ENCODE data around the gene ZIC2. TPM values are rescaled to one million over a fixed set of nuclear protein-coding genes. Genes with fewer than 3 reads are reported as not detected.

The ZIC2 gene
- total RNA-seq, 1 donor from 2014 or later = 30.6 TPM

GRCh38 chr13:99988529-99989275 lies 7.1 kb downstream of the ZIC2 start:
- Mint-ChIP-seq H3K4me1 (ENCODE audit: low read depth) (peaks cover 68% of the 10 kb centered on the region), H3K27ac (ENCODE audit: unreplicated experiment) (peak overlapping the region; percentile 97), H3K27me3 (ENCODE audit: low read depth) (no peaks in the 10 kb centered on the region), H3K36me3 (ENCODE audit: low read depth) (peaks cover 12% of the 10 kb centered on the region), H3K9me3 (ENCODE audit: low read depth) (no peaks in the 10 kb centered on the region), H3K4me3 (ENCODE audit: unreplicated experiment) (peak overlapping the region; percentile 65)
- TF ChIP-seq CTCF (IDR thresholded peaks at IDR 0.05) = peak; percentile 11
- no peak for DNase-seq (ENCODE audit: low spot score)

- Mint-ChIP-seq H3K27ac (ENCODE audit: unreplicated experiment) (peak overlapping the region; percentile 96), H3K4me3 (ENCODE audit: unreplicated experiment) (peak overlapping the region; percentile 65), H3K27me3 (ENCODE audit: low read depth) (no peaks in the 10 kb centered on the region), H3K9me3 (ENCODE audit: low read depth) (no peaks in the 10 kb centered on the region), H3K4me1 (ENCODE audit: low read depth) (peaks cover 76% of the 10 kb centered on the region), H3K36me3 (ENCODE audit: low read depth) (peaks cover 4% of the 10 kb centered on the region)
- no peak for DNase-seq (ENCODE audit: low spot score)
- TF ChIP-seq CTCF (IDR thresholded peaks at IDR 0.05) = no peak
Measured at GRCh38 chr13:99989276-99990125, 7.9 kb downstream of the ZIC2 start.

- no peak for DNase-seq (ENCODE audit: low spot score)
- Mint-ChIP-seq H3K27ac (ENCODE audit: unreplicated experiment) (peak overlapping the region; percentile 96), H3K4me3 (ENCODE audit: unreplicated experiment) (peak overlapping the region; percentile 41), H3K27me3 (ENCODE audit: low read depth) (peaks cover 6% of the 10 kb centered on the region), H3K9me3 (ENCODE audit: low read depth) (no peaks in the 10 kb centered on the region), H3K36me3 (ENCODE audit: low read depth) (peaks cover 3% of the 10 kb centered on the region), H3K4me1 (ENCODE audit: low read depth) (peaks cover 83% of the 10 kb centered on the region)
- TF ChIP-seq CTCF (IDR thresholded peaks at IDR 0.05) = no peak
Measured at GRCh38 chr13:99990126-99990977, 8.8 kb downstream of the ZIC2 start.

- Mint-ChIP-seq H3K27me3 (ENCODE audit: low read depth) (peaks cover 10% of the 10 kb centered on the region), H3K4me1 (ENCODE audit: low read depth) (peaks cover 81% of the 10 kb centered on the region), H3K27ac (ENCODE audit: unreplicated experiment) (peak overlapping the region; percentile 90), H3K9me3 (ENCODE audit: low read depth) (no peaks in the 10 kb centered on the region), H3K36me3 (ENCODE audit: low read depth) (no peaks in the 10 kb centered on the region), H3K4me3 (ENCODE audit: unreplicated experiment) (no peak overlapping the region)
- no peak for DNase-seq (ENCODE audit: low spot score)
- TF ChIP-seq CTCF (IDR thresholded peaks at IDR 0.05) = no peak
Measured at GRCh38 chr13:99991013-99991827, 9.6 kb downstream of the ZIC2 start.

All from chondrocyte (in vitro differentiated cells).